Measurements from ENCODE around the gene PTPN18. TPM values are rescaled to one million over a fixed set of nuclear protein-coding genes. Genes with fewer than 3 reads are reported as not detected.
"Not testable (repeated sequence)": the region's sequence is repeated elsewhere in the genome, so short reads cannot be mapped to it uniquely, and the experiment has no call there.

PTPN18 gene
- total and polyA plus RNA-seq, 2 donors (not counting 3 experiments of a cell fraction or from before 2014, with no cell fraction given): 39.4 to 39.6 TPM

GRCh38 chr2:130418845-130419244, 63.0 kb downstream of the PTPN18 start:
- DNase-seq (ENCODE audit: low read depth, low spot score); H3K79me2 ChIP-seq (ENCODE audit: control insufficient read depth, insufficient read depth, low read length); BruUV-seq (replicated peaks); H3K9me3 ChIP-seq (replicated peaks; ENCODE audit: control insufficient read depth, insufficient read depth, low read length); CTCF ChIA-PET; H4K20me1 ChIP-seq (replicated peaks; ENCODE audit: control insufficient read depth, extremely low read depth, insufficient read depth, low read length); H3K27me3 ChIP-seq (ENCODE audit: control insufficient read depth in 2 of 2, insufficient read depth in 2 of 2, low read length in 2 of 2); H3K4me2 ChIP-seq (ENCODE audit: insufficient read depth, low read length); POLR2A ChIA-PET; H2AFZ ChIP-seq (ENCODE audit: low read depth, low read length); H3K9me1 ChIP-seq (replicated peaks; ENCODE audit: control insufficient read depth, extremely low read depth, insufficient read depth, low read length); H3K4me3 ChIP-seq (replicated peaks in 1 of 3; ENCODE audit: insufficient read depth in 1 of 3, low read depth in 1 of 3, low read length in 3 of 3); intact Hi-C loops (cut with micrococcal nuclease); H3K4me1 ChIP-seq (ENCODE audit: control insufficient read depth, extremely low read depth, insufficient read depth, low read length); H3K36me3 ChIP-seq (ENCODE audit: control insufficient read depth in 2 of 2, extremely low read depth in 1 of 2, insufficient read depth in 2 of 2, low read length in 2 of 2); FAIRE-seq; dilution Hi-C loops (cut with MboI; ENCODE audit: extremely low pct_ligation_motif_present, low sequenced_read_pairs); H3K9ac ChIP-seq (replicated peaks; ENCODE audit: extremely low read depth, insufficient read depth, low read length); H3K27ac ChIP-seq (ENCODE audit: insufficient read depth, low read depth, low read length): not testable (repeated sequence)

Small RNAs within 50 kb of the gene (small RNA-seq; reads per million reads assigned to genes)
- gene AC132479.1 (ENCODE audit: insufficient read depth, insufficient read length, low read depth, low replicate concordance): not detected

Other genes with a start within 250 kb of the PTPN18 start
- 0.09 TPM in 1 of 2 replicates, not detected in the other for gene POTEF, start 226.8 kb upstream of the PTPN18 start, total RNA-seq
- 0.03 and 0.04 TPM in 2 replicates for gene POTEF, start 226.8 kb upstream of the PTPN18 start, polyA plus RNA-seq
- 1.6 and 4.8 TPM in 2 replicates for gene CCDC74B, start 210.9 kb upstream of the PTPN18 start, total RNA-seq
- 4.1 and 4.6 TPM in 2 replicates for gene CCDC74B, start 210.9 kb upstream of the PTPN18 start, polyA plus RNA-seq
- gene SMPD4, start 174.5 kb upstream of the PTPN18 start, total RNA-seq: 88.1 and 91.4 TPM in 2 replicates
- gene SMPD4, start 174.5 kb upstream of the PTPN18 start, polyA plus RNA-seq: 85.3 and 102 TPM in 2 replicates
- gene MZT2B, start 173.8 kb upstream of the PTPN18 start, total RNA-seq: 337 and 364 TPM in 2 replicates
- gene MZT2B, start 173.8 kb upstream of the PTPN18 start, polyA plus RNA-seq: 182 and 288 TPM in 2 replicates
- not detected in 2 replicates for gene TUBA3E, start 157.6 kb upstream of the PTPN18 start, total RNA-seq
- gene TUBA3E, start 157.6 kb upstream of the PTPN18 start, polyA plus RNA-seq: not detected in 2 replicates
- 63.1 and 74.0 TPM in 2 replicates for gene IMP4, start 13.2 kb upstream of the PTPN18 start, total RNA-seq
- gene IMP4, start 13.2 kb upstream of the PTPN18 start, polyA plus RNA-seq: 149 and 177 TPM in 2 replicates
- gene POTEI, start 153.3 kb downstream of the PTPN18 start, total RNA-seq: 0.13 and 0.16 TPM in 2 replicates
- 0.10 TPM in 2 replicates for gene POTEI, start 153.3 kb downstream of the PTPN18 start, polyA plus RNA-seq
- gene CFC1B, start 165.2 kb downstream of the PTPN18 start, total RNA-seq: not detected in 2 replicates
- not detected in 2 replicates for gene CFC1B, start 165.2 kb downstream of the PTPN18 start, polyA plus RNA-seq
- gene CFC1, start 243.5 kb downstream of the PTPN18 start, total RNA-seq: not detected in 2 replicates
- gene CFC1, start 243.5 kb downstream of the PTPN18 start, polyA plus RNA-seq: not detected in 2 replicates